ENCODE results near the gene TBC1D9B. TPM values are rescaled to one million over a fixed set of nuclear protein-coding genes. Genes with fewer than 3 reads are reported as not detected.
A peak's percentile ranks its signal among the peaks of the same experiment; 100 is the strongest.
"Not testable (repeated sequence)": the region's sequence is repeated elsewhere in the genome, so short reads cannot be mapped to it uniquely, and the experiment has no call there.

TBC1D9B gene
- total RNA-seq, 1 donor from 2014 or later: 114 TPM

DNA sequence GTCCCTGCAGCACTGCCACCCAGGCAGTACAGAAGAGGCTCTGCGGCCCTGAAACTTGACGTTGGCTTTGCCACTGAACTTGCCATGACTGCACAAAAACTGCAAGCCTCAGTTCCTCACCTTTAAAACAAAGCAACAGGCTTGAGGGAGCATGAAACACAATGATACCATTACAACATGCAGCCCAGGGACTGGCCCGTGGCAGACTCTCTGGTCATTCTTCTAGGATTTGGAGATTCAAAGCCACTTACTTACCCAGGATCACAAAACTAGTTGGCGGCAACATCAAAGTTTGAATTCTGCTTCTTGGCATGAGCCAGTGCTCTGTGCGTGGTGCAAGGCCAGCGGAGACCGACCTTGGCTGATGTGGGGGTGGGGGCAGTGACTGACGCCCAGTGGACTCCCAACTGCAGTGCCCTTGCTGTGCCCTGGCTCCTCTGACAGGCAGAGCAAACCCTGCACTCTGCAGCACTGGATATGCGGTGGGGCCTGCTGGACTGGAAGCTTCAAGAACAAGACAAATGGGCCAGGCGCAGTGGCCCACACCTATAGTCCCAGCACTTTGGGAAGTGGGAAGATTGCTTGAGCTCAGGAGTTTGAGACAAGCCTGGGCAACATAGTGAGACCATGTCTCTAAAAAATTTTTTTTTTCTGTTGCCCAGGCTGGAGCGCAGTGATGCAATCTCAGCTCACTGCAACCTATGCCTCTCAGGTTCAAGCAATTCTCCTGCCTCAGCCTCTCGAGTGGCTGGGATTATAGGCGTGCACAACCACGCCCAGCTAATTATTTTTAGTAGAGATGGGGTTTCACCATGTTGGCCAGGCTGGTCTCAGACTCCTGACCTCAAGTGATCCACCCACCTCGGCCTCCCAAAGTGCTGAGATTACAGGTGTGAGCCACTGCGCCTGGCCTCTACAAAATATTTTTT is 68.1 kb downstream of the TBC1D9B start:
- peak overlapping the region; percentile 76 for H3K27ac Mint-ChIP-seq
- peaks cover 4% of the 10 kb centered on the region for H3K4me1 Mint-ChIP-seq (ENCODE audit: unreplicated experiment)
- H3K36me3 Mint-ChIP-seq: peaks cover 34% of the 10 kb centered on the region
- H3K27me3 Mint-ChIP-seq: no peaks in the 10 kb centered on the region
- no peak overlapping the region for H3K4me3 Mint-ChIP-seq
- TF ChIP-seq, protein P1, sequence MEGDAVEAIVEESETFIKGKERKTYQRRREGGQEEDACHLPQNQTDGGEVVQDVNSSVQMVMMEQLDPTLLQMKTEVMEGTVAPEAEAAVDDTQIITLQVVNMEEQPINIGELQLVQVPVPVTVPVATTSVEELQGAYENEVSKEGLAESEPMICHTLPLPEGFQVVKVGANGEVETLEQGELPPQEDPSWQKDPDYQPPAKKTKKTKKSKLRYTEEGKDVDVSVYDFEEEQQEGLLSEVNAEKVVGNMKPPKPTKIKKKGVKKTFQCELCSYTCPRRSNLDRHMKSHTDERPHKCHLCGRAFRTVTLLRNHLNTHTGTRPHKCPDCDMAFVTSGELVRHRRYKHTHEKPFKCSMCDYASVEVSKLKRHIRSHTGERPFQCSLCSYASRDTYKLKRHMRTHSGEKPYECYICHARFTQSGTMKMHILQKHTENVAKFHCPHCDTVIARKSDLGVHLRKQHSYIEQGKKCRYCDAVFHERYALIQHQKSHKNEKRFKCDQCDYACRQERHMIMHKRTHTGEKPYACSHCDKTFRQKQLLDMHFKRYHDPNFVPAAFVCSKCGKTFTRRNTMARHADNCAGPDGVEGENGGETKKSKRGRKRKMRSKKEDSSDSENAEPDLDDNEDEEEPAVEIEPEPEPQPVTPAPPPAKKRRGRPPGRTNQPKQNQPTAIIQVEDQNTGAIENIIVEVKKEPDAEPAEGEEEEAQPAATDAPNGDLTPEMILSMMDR (conservative IDR thresholded peaks at IDR 0.05): no peak
- no peak for DNase-seq (ENCODE audit: extremely low spot score, unreplicated experiment)
- no peaks in the 10 kb centered on the region for H3K9me3 Mint-ChIP-seq

DNA sequence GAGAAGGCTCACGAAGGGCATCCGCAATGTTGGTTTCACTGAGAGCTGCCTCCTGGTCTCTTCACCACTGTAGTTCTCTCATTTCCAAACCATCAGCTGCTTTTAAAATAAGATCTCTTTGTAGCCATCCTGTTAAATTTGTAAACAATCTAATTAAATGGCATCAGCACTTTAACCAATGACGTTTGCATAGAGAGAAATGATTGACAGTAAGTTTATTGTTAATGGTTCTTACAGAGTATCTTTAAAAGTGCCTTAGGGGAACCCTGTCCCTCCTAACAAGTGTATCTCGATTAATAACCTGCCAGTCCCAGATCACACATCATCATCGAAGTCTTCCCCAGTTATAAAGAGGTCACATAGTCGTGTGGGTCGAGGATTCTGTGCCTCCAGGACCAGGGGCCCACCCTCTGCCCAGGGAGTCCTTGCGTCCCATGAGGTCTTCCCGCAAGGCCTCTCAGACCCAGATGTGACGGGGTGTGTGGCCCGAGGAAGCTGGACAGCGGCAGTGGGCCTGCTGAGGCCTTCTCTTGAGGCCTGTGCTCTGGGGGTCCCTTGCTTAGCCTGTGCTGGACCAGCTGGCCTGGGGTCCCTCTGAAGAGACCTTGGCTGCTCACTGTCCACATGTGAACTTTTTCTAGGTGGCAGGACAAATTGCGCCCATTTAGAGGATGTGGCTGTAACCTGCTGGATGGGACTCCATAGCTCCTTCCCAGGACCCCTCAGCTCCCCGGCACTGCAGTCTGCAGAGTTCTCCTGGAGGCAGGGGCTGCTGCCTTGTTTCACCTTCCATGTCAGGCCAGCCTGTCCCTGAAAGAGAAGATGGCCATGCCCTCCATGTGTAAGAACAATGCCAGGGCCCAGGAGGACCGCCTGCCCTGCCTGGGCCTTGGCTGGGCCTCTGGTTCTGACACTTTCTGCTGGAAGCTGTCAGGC is 70.4 kb downstream of the TBC1D9B start:
- Mint-ChIP-seq H3K4me3 (peak overlapping the region; percentile 34), H3K27me3 (no peaks in the 10 kb centered on the region), H3K36me3 (peaks cover 37% of the 10 kb centered on the region), H3K4me1 (ENCODE audit: unreplicated experiment) (peaks cover 4% of the 10 kb centered on the region), H3K9me3 (no peaks in the 10 kb centered on the region), H3K27ac (peak overlapping the region; percentile 91)
- no peak for DNase-seq (ENCODE audit: extremely low spot score, unreplicated experiment)
- TF ChIP-seq, protein P1 (conservative IDR thresholded peaks at IDR 0.05): no peak

DNA sequence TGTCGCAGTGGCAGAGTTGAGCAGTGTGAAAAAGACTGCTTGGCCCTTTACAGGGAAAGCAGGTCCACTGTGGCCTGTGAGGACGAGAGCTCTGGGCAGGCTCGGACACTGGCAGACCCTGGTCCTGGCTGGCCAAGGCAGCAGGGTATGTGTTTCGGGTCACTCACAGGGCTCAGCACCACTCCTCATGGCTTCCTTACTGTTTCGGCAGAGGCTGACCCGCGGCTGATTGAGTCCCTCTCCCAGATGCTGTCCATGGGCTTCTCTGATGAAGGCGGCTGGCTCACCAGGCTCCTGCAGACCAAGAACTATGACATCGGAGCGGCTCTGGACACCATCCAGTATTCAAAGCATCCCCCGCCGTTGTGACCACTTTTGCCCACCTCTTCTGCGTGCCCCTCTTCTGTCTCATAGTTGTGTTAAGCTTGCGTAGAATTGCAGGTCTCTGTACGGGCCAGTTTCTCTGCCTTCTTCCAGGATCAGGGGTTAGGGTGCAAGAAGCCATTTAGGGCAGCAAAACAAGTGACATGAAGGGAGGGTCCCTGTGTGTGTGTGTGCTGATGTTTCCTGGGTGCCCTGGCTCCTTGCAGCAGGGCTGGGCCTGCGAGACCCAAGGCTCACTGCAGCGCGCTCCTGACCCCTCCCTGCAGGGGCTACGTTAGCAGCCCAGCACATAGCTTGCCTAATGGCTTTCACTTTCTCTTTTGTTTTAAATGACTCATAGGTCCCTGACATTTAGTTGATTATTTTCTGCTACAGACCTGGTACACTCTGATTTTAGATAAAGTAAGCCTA is 71.3 kb downstream of the TBC1D9B start:
- Mint-ChIP-seq H3K27me3 (no peaks in the 10 kb centered on the region), H3K27ac (peak overlapping the region; percentile 91), H3K9me3 (no peaks in the 10 kb centered on the region), H3K4me1 (ENCODE audit: unreplicated experiment) (peaks cover 4% of the 10 kb centered on the region), H3K36me3 (peaks cover 35% of the 10 kb centered on the region), H3K4me3 (peak overlapping the region; percentile 34)
- TF ChIP-seq, protein P1 (conservative IDR thresholded peaks at IDR 0.05): no peak
- no peak for DNase-seq (ENCODE audit: extremely low spot score, unreplicated experiment)

DNA sequence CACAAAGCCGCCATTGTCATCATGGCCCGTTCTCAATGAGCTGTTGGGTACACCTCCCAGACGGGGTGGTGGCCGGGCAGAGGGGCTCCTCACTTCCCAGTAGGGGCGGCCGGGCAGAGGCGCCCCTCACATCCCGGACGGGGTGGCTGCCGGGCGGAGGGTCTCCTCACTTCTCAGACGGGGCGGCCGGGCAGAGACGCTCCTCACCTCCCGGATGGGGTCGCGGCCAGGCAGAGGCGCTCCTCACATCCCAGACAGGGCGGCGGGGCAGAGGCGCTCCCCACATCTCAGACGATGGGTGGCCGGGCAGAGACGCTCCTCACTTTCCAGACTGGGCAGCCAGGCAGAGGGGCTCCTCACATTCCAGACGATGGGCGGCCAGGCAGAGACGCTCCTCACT is 72.8 kb downstream of the TBC1D9B start:
- not testable (repeated sequence) for H3K27me3 Mint-ChIP-seq; H3K4me3 Mint-ChIP-seq; DNase-seq (ENCODE audit: extremely low spot score, unreplicated experiment); H3K9me3 Mint-ChIP-seq; H3K27ac Mint-ChIP-seq; H3K4me1 Mint-ChIP-seq (ENCODE audit: unreplicated experiment)
- H3K36me3 Mint-ChIP-seq: peaks cover 39% of the 10 kb centered on the region

DNA sequence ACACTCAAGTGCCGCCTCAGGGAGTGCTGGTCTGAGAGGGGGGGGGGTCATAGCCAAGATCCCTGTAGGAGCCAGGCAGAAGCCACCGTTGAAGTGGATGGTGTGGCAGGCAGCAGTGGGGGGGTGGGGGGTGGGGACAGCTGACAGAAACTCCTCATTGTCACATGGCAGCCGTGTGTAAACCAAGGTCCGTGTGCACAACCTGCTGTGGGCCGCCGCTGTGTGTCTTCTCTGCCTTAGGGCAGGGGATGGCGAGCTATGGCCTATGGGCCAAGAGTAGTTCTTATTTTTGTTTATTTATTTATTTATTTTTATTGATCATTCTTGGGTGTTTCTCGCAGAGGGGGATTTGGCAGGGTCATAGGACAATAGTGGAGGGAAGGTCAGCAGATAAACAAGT is 73.6 kb downstream of the TBC1D9B start:
- no peaks in the 10 kb centered on the region for H3K27me3 Mint-ChIP-seq
- DNase-seq (ENCODE audit: extremely low spot score, unreplicated experiment): no peak
- H3K36me3 Mint-ChIP-seq: peaks cover 47% of the 10 kb centered on the region
- peak overlapping the region; percentile 68 for H3K27ac Mint-ChIP-seq
- TF ChIP-seq, protein P1 (conservative IDR thresholded peaks at IDR 0.05): no peak
- peaks cover 4% of the 10 kb centered on the region for H3K4me1 Mint-ChIP-seq (ENCODE audit: unreplicated experiment)
- H3K4me3 Mint-ChIP-seq: no peak overlapping the region
- H3K9me3 Mint-ChIP-seq: no peaks in the 10 kb centered on the region

All from type B pancreatic cell (in vitro differentiated cells).